Hair follicle dermal papilla cell (primary cell): ENCODE measurements around the gene METRN. TPM values are rescaled to one million over a fixed set of nuclear protein-coding genes. Genes with fewer than 3 reads are reported as not detected.

Experiments
- total RNA-seq: library from RNA; depleted of rRNA; stranded (reverse); fragments of >200 nt; gene quantifications from 2 replicates; pipeline ENCODE4 v1.2.3, GENCODE V29; 2012

METRN gene
- total RNA-seq, result 41.3 and 48.5 TPM in 2 replicates

DNA sequence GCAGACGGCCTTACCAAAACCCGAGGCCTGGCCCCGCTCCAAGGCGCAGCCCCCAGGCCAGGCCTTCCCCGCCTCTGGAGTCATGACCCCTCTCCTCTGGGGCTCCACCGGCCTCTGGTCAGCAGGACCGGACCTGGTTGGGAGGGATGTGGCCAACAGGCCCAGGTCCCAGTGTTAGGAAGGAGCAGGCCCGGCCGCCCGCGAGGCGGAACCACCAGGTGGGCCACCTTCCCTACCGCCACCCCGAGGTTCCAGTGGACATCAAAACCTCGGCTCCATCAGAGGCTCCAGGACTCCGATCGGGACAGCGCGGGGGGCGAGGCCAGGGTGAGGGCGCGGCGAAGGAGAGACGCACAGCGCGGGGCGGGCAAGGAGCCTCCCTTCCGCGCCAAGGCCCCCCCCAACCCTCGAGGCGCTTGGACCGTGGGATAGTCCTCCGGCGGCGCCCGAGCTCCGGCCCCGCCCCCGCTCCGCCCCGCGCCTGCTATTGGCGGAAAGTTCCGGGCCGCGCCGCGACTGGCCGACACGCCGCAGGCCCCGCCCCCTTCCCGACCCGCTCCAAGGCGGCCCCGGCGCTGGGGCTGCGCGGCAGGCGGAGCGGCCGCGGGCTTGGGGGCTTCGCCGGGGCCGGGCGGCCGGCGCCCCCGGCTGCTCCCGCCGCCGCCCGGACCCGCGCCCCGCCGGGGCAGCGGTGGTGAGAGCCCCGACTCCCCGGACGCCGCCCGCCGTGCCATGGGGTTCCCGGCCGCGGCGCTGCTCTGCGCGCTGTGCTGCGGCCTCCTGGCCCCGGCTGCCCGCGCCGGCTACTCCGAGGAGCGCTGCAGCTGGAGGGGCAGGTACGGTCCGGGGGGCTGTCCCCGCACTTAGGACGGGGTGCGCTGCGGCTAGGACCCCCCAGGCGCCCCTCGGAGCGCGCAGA lies at the start of gene METRN:
Gene METRN, plus strand, starts transcription at position 561 of the 919 bp plus-strand sequence. Its CDS starts 172 bp downstream, at position 733.

DNA sequence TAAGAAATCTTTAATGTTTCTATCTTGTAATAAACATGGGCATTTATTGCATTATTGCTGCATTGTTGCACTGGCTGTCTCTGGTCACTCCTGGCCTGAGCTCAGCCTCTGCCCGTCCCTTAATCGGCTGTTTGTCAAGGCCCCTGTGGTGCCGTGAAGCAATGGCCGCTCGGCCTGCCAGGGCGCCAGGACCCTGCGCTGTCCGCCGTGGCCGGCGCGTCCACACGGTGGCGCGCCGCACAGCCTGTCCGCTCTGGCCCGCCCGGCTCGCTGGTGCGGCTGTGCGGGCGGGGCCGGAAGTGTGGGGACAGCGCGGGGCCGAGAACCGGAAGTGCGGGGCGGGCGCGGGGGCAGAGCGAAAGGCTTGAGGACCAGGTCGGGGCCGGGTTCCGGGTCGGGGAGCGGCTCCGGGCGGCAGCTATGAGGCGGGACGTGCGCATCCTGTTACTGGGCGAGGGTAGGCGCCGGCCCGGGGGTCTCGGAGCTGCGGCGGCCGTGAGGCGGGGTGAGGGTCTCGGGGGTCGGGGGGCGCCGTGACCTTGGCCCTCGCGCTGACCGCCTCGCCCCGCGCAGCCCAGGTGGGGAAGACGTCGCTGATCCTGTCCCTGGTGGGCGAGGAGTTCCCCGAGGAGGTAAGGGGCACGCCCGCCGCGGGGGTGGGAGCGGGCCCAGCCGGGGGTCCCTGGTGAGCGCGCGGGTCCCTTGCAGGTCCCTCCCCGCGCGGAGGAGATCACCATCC lies 47.0 kb upstream of the METRN start, which contains the start of gene RHOT2:
Gene RHOT2, plus strand, starts transcription at position 353 of the 739 bp plus-strand sequence. Its CDS starts 68 bp downstream, at position 421.

DNA sequence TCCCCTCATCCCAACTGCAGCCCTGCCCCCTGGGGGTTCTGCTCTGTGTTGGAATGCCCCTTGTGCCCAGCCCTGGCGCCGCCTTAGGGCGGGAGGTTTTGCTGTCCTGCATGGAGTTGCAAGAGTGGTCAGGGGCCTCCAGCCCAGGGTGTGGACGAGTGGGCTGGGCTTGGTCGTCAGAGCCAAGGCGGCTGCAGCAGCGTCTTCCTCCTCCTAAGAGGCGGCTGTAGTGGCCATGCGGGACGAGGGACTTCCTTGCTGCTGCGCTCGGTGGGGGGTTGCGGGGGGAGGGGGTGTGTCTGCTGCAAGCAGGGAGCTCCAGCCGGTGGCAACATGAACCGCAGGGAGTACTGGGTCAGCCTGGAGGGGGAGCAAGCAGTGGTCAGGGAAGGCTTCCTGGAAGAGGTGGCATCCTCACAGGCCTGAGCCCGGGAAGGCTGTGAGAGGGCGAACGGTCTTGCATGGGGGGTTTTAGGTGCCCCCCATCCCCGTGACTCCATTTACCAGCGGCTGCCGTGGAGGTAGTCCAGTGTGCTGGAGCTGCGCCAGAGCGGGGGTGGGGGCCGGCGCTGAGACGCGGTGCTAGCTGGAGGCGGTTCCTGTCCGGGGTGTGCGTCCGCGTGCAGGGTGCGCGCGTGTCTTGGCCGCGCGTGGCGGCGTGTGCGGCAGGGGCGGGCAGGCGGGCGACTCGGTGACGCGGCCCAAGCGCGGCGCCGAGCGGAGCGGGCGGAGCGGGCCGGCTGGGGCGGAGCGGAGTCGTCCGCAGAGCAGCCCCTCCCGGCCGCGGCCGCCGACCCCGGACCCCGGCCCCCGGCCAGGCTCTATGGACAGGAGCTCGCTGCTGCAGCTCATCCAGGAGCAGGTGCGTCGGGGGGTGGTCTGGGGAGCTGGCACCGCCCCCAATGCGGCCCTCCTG lies 39.7 kb upstream of the METRN start, which contains the start of gene RHBDL1:
Gene RHBDL1, plus strand, starts transcription at position 704 of the 916 bp plus-strand sequence. Its CDS starts 120 bp downstream, at position 824.

DNA sequence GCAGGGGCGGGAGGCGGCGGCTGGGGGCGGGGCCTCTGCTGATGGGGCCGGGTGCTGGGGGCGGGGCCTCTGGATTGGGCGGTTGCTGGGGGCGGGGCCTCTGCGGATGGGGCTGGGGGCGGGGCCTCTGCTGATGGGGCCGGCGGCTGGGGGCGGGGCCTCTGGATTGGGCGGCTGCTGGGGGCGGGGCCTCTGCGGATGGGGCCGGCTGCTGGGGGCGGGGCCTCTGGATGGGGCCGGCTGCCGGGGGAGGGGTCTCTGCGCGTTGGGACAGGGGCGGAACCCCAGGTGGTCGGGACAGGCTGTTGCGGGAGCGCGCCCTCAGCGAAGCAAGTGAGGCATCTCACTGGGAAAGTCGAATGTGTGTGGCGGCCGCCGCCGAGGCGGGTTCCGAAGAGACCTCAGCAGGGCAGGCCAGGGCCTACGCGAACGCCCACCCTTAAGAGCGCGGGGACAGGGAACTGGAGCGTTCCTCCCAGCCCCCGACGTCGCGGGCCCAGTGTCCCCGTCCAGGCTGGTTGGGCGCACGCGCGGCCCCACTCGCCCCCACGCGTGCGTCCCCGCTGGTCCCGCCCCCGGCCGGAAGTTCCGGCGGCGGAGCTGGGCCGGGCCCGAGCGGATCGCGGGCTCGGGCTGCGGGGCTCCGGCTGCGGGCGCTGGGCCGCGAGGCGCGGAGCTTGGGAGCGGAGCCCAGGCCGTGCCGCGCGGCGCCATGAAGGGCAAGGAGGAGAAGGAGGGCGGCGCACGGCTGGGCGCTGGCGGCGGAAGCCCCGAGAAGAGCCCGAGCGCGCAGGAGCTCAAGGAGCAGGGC lies 34.9 kb upstream of the METRN start, which contains the start of gene STUB1:
Gene STUB1, plus strand, starts transcription at position 597 of the 811 bp plus-strand sequence. Its CDS starts 116 bp downstream, at position 713.

DNA sequence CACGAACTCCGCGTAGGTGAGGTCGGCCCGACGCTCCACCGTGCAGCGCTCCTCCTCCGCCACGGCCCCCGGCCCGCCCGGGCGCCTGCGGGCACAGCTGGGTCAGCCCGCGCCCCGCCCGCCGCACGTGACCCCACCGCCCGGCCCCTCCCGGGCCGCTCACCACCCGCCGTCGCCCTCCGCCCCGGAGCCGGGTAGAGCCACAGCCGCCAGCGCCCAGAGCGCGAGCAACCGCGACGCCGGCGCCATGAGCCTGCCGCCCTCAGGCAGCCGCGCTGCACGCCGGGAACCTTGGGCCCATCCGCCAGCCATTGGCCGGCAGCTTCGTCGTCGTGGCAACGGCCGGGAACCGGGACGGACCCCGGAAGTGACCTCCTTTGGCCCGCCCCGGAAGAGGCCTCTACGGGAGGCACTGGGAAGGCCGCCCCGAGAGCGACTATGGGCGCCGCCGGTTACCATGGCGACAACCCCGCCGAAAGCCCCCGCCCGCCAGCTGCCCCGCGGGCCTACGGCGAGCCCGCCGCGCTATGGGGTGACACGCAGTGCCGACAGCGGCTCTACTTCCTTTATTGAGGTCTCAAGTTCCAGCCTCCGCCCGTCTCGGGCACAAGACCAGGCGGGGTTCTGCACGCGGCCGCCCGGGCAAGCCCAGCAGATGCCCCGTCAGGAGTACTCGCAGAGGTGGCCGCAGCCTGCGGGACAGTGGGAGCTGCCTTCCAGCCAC lies 30.7 kb upstream of the METRN start, which contains the start of gene JMJD8:
Gene JMJD8, minus strand, starts transcription at position 264 of the 724 bp plus-strand sequence. Its CDS starts 15 bp downstream, at position 249.

DNA sequence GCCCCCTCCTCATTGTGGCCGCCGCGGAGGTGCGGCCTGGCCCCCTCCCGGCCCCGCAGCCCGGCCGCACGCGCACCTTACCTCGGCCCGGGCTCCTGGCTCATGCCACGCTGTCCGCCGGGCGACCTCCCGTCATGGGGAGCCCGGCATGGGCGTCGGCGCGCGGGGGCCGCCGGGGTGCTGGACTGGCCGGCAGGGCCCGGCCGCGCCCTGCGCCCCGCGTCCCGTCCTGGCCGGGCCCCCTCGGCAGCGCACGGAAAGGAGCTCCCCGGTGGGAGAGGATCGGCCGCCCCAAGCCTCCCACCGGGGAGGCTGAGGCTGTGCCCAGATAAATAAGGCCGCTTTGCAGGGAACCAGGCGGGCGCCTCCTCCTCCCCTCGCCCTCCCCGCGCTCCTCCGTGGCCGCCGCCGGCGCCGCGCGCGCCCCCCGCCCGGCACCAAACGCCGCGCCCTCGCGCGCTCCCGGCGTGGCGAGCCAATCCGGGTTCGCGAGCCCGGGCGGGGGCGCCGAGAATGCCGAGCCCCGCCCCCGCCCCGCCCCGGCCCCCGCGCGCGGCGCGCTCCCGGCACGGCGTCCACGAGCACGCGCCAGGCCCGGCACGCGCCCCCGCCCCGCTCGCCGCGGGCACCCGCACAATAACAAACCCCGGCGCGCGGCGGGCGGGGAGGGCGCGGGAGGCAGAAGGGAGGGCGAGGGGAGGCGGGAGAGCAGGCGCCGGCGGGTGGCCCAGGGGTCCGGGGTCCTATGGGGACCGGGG lies 9.3 kb upstream of the METRN start, which contains the start of gene FBXL16:
Gene FBXL16, minus strand, starts transcription at position 371 of the 758 bp plus-strand sequence. CDS start 8,396 bp downstream, outside the sequence.

DNA sequence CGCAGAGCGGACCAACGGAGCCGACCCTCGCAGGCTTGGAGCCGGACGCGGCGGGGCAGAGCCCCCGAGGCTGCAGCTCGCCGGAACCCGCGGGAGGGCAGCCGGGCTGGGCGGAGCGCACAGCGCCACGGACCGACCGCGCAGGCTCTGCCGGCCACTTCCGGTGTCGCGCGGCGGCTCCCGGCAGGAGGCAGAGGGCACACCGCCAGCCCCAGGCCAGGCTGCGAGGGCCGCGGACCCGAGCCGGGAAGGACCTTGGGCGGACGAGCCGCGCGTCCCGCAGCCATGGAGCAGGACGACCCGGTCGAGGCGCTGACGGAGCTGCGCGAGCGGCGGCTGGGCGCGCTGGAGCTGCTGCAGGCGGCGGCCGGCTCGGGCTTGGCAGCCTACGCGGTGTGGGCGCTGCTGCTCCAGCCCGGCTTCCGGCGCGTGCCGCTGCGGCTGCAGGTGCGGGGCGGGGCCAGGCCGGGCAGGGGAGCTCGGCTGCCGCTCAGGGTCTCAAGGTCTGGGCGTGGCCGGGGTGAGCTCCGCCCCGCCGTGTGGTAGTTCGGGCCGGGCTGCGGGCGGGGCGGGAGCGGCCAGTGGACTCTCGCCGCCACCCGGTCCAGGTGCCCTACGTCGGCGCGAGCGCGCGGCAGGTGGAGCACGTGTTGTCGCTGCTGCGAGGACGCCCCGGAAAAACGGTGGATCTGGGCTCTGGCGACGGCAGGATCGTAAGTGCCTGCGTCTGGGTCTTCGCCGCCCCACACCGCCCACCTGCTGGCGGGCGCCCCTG lies 6.3 kb downstream of the METRN start, which contains the start of gene ANTKMT:
Gene ANTKMT, plus strand, starts transcription at position 157 of the 775 bp plus-strand sequence. Its CDS starts 129 bp downstream, at position 286.

DNA sequence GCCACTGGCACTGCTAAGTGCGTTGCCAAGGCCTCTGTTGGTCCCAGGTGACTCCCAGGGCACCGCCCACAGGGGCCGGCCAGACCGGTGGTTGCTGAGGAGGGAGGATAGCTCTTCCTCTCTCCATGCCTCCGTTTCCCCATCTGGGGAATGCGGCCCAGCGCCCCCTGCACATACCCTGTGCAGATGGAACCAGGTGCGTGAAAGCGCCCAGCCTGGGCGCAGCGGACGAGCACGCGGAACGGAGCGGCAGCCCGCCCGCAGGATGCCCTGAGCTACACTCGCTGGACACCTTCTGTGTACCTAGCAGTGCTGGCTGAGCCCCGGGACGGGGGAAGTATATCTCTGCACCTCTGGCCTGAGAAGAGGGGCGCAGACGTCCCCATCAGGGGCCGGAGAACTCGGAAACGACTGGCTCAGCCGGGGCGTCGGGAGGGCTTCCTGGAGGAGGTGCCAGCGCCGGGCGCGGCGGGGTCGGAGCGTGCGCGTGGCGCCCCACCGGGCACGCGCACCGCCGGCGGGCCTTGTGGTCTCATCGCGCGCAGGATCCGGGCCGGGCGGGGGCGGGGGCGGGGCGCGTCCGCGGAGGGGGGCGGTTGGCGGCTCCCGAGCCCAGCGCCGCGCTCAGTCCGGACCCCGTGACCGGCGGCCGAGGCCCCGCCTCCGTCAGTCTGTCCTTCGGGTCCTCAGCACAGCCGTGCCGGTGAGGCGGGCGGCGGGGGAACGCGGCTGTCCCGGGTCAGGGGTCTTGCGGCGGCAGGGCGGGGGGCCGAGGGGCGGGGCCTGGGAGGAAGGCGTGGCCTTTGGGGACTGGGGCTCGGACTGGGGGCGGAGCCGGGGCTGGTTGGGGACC lies 11.7 kb downstream of the METRN start, which contains the start of the genes CCDC78 and HAGHL:
Gene CCDC78, minus strand, starts transcription at position 6 of the 853 bp plus-strand sequence. CDS start 76 bp downstream, outside the sequence.
Gene HAGHL, plus strand, starts transcription at position 669 of the 853 bp plus-strand sequence. CDS start 404 bp downstream, outside the sequence.

DNA sequence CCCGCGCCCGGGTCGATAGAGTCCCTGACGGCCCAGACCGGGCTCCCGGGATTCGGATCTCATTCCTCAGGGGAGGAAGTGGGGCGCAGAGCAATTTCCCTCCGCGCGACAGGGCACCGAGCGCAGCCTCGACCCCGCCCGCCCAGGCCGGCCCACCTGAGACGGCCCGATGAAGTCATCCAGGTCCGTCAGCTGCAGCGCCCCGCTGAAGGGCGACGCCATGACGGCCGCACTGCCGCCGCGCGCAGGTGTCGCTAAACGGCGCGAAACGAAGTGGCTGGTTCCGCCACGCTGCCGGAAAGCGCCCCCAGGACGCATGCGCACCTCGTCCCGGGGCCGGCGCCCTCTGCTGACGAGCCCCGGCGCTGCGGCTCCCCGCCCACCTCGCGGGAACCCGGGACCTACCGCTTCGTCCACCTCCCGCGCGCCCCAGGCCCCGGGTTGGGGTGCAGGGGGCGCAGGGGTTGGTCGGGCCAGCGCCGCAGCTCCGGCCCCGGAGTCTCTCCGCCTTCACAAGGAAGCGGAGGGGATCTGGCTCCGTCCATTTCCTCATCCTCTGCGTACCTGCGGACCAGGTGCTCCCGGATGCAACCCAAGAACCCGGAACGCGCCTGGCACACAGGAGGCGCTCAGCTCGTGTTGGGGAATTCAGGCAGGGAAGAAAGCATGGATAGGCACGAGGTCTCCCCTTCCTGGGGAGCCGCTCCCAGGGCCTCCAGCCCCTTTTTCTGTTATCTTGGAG lies 26.0 kb downstream of the METRN start, which contains the start of gene CIAO3:
Gene CIAO3, minus strand, starts transcription at position 234 of the 742 bp plus-strand sequence. Its CDS starts 12 bp downstream, at position 222.

DNA sequence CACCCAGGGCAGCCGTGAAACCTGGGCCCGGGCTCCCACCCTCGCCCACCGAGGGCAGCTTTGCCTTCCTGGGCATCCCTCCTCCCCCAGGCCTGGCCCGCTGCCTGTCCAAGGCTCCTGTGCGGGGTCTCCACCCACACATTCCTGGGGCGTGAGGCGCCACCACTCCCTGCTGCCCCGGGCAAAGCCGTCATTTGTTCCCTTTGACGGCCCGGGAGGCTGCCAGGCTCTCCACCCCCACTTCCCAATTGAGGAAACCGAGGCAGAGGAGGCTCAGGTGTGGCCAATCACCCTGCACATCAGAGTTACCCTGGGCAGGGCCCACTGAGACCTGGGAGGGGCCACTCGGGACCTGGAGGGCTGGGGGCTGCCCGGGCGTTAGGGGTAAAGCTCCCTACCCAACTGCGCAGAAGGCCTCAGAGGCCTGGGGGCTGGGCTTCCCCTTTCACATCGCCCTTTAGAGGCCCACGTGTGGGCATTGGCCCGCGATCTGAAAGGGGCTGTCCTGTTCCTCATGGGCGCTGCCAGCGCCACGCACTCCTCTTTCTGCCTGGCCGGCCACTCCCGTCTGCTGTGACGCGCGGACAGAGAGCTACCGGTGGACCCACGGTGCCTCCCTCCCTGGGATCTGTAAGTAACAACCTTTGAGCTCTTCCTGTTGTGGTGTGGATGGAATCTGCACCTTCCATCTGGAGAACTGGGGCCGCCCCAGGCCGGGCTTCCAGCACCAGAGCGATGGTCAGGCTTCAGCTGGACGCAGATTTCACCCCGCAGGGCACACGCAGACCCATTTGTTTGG lies 45.8 kb downstream of the METRN start, which contains the start of gene MSLN:
Gene MSLN, plus strand, starts transcription at position 190 of the 799 bp plus-strand sequence. CDS start 1,947 bp downstream, outside the sequence.

Other genes starting within 250 kb of the METRN start
- gene CAPN15, start 187.4 kb upstream of the METRN start, total RNA-seq, result 44.9 and 60.5 TPM in 2 replicates
- gene PRR35, start 154.7 kb upstream of the METRN start, total RNA-seq, result 0.32 TPM in 1 of 2 replicates, not detected in the other
- 1.5 and 2.6 TPM in 2 replicates for gene NHLRC4, start 148.1 kb upstream of the METRN start, total RNA-seq
- gene PIGQ, start 145.2 kb upstream of the METRN start, total RNA-seq, result 30.2 and 36.2 TPM in 2 replicates
- gene RAB40C, start 125.1 kb upstream of the METRN start, total RNA-seq, result 14.6 and 19.8 TPM in 2 replicates
- 0.12 and 0.16 TPM in 2 replicates for gene WFIKKN1, start 84.1 kb upstream of the METRN start, total RNA-seq
- 57.0 and 75.8 TPM in 2 replicates for gene METTL26, start 78.8 kb upstream of the METRN start, total RNA-seq
- gene MCRIP2, start 73.3 kb upstream of the METRN start, total RNA-seq, result 13.8 and 14.8 TPM in 2 replicates
- 9.7 and 12.8 TPM in 2 replicates for gene WDR90, start 65.8 kb upstream of the METRN start, total RNA-seq
- 49.2 and 53.2 TPM in 2 replicates for gene RHOT2, start 47.0 kb upstream of the METRN start, total RNA-seq
- 2.9 TPM in 2 replicates for gene RHBDL1, start 39.4 kb upstream of the METRN start, total RNA-seq
- gene STUB1, start 34.7 kb upstream of the METRN start, total RNA-seq, result 71.6 and 83.9 TPM in 2 replicates
- 46.6 and 52.9 TPM in 2 replicates for gene JMJD8, start 30.8 kb upstream of the METRN start, total RNA-seq
- gene WDR24, start 24.7 kb upstream of the METRN start, total RNA-seq, result 10.6 and 12.8 TPM in 2 replicates
- under 0.01 TPM in 1 of 2 replicates, not detected in the other for gene FBXL16, start 9.3 kb upstream of the METRN start, total RNA-seq
- 21.9 and 25.1 TPM in 2 replicates for gene ANTKMT, start 6.0 kb downstream of the METRN start, total RNA-seq
- gene CCDC78, start 11.3 kb downstream of the METRN start, total RNA-seq, result 2.8 and 2.9 TPM in 2 replicates
- gene HAGHL, start 12.0 kb downstream of the METRN start, total RNA-seq, result 15.3 and 20.5 TPM in 2 replicates
- gene CIAO3, start 25.9 kb downstream of the METRN start, total RNA-seq, result 33.8 and 36.1 TPM in 2 replicates
- 0.12 TPM in 1 of 2 replicates, not detected in the other for gene MSLN, start 45.6 kb downstream of the METRN start, total RNA-seq
- 26.1 and 31.0 TPM in 2 replicates for gene RPUSD1, start 73.3 kb downstream of the METRN start, total RNA-seq
- 2.8 and 3.7 TPM in 2 replicates for gene CHTF18, start 73.5 kb downstream of the METRN start, total RNA-seq
- not detected in 2 replicates for gene GNG13, start 85.6 kb downstream of the METRN start, total RNA-seq